ENCODE results near the gene GPC5. TPM values are rescaled to one million over a fixed set of nuclear protein-coding genes. Genes with fewer than 3 reads are reported as not detected.

The GPC5 gene
- polyA plus RNA-seq, 1 experiment = not detected

GRCh38 chr13:92912629-92913028, 1514.2 kb downstream of the GPC5 start:
- no peak overlapping the region for H3K4me3 ChIP-seq (ENCODE audit: low read depth, low read length)
- no peaks in the 10 kb centered on the region for H3K36me3 ChIP-seq (ENCODE audit: control insufficient read depth, insufficient read depth, low read length)
- TF ChIP-seq CTCF (IDR thresholded peaks at IDR 0.05; ENCODE audit: insufficient read depth, low read depth, low read length) = no peak
- CTCF ChIA-PET = no interaction called here
- no peaks in the 10 kb centered on the region for H3K27me3 ChIP-seq (ENCODE audit: control insufficient read depth, insufficient read depth, low read length)
- no peak for DNase-seq (ENCODE audit: low read depth)
- POLR2A ChIA-PET = no interaction called here

- CTCF ChIA-PET = no interaction called here
- H3K36me3 ChIP-seq (ENCODE audit: control insufficient read depth, insufficient read depth, low read length) = no peaks in the 10 kb centered on the region
- no peak overlapping the region for H3K4me3 ChIP-seq (ENCODE audit: low read depth, low read length)
- no peak for DNase-seq (ENCODE audit: low read depth)
- no peaks in the 10 kb centered on the region for H3K27me3 ChIP-seq (ENCODE audit: control insufficient read depth, insufficient read depth, low read length)
- POLR2A ChIA-PET = no interaction called here
- TF ChIP-seq CTCF (IDR thresholded peaks at IDR 0.05; ENCODE audit: insufficient read depth, low read depth, low read length) = no peak
Observed at GRCh38 chr13:92913840-92914239, 1515.4 kb downstream of the GPC5 start.

Small RNA genes lying within 50 kb of the gene (small RNA-seq; reads per million reads assigned to genes)
- not detected for gene AL356737.1 (ENCODE audit: insufficient read length, low read depth, low replicate concordance)
- not detected for gene FABP5P4 (ENCODE audit: insufficient read length, low read depth, low replicate concordance)
- not detected for gene MIR548AS (ENCODE audit: insufficient read length, low read depth, low replicate concordance)
- not detected for gene RNU4ATAC3P (ENCODE audit: insufficient read length, low read depth, low replicate concordance)

Other genes with a start within 250 kb of the GPC5 start
- 0.25 and 0.42 TPM in 2 replicates for gene MIR17HG, start 50.9 kb upstream of the GPC5 start, polyA plus RNA-seq (2011; rRNA removed)